Osteoblast (primary cell): ENCODE measurements around the gene IMPDH2. TPM values are rescaled to one million over a fixed set of nuclear protein-coding genes. Genes with fewer than 3 reads are reported as not detected.

ENCODE experiments used
- DNase-seq: peaks from one replicate; pipeline ENCODE4 v3.0.0; 2011; ENCODE audit warnings: low spot score, mixed read lengths; ENCODE audit not compliant: insufficient read length; ENCODE audit errors: missing footprints
- H2AFZ ChIP-seq: 2 replicates; pipeline ENCODE4 v1.6.0; 2011; ENCODE audit warnings: mild to moderate bottlenecking, low read length
- H3K27ac ChIP-seq: 2 replicates; pipeline ENCODE4 v1.5.1; 2011; ENCODE audit warnings: mild to moderate bottlenecking, low read depth, low read length, moderate library complexity
- H3K27me3 ChIP-seq: 2 replicates; pipeline ENCODE4 v1.6.0; 2012; ENCODE audit warnings: mild to moderate bottlenecking, control low read depth, inconsistent platforms, low read length, moderate library complexity; ENCODE audit not compliant: insufficient read depth
- H3K36me3 ChIP-seq: 2 replicates; pipeline ENCODE4 v1.5.1; 2011; ENCODE audit warnings: mild to moderate bottlenecking, low read length, control low read depth, moderate library complexity; ENCODE audit not compliant: insufficient read depth
- H3K4me1 ChIP-seq: 2 replicates; pipeline ENCODE4 v1.5.1; 2011; ENCODE audit warnings: mild to moderate bottlenecking, low read length, control low read depth, moderate library complexity; ENCODE audit not compliant: insufficient read depth
- H3K4me2 ChIP-seq: 2 replicates; pipeline ENCODE4 v1.6.0; 2011; ENCODE audit warnings: mild to moderate bottlenecking, low read length; ENCODE audit not compliant: insufficient read depth
- H3K4me3 ChIP-seq: fragments of 200-600 bp; sonication (generic); 3 replicates; pipeline ENCODE4 v1.5.1; 2012; ENCODE audit warnings: mild to moderate bottlenecking, low read length, inconsistent platforms; ENCODE audit not compliant: insufficient read depth
- H3K79me2 ChIP-seq: 2 replicates; pipeline ENCODE4 v1.6.0; 2012; ENCODE audit warnings: mild to moderate bottlenecking, low read length, control low read depth, inconsistent platforms; ENCODE audit not compliant: insufficient read depth
- H3K9me3 ChIP-seq: 2 replicates; pipeline ENCODE4 v1.5.1; 2011; ENCODE audit warnings: low read depth, low read length, control low read depth
- H4K20me1 ChIP-seq: 2 replicates; pipeline ENCODE4 v1.6.0; 2012; ENCODE audit warnings: mild to moderate bottlenecking, low read length, control low read depth; ENCODE audit not compliant: insufficient read depth
- total RNA-seq: library from RNA; depleted of rRNA; stranded (reverse); fragments of >200 nt; gene quantifications from 2 replicates; pipeline ENCODE4 v1.2.3, GENCODE V29; 2012
- TF ChIP-seq, protein P1 (sequence below): IDR thresholded peaks from 2 replicates; pipeline ENCODE4 v1.5.1; 2011; ENCODE audit warnings: mild to moderate bottlenecking, low read depth, low read length, moderate library complexity; ENCODE audit errors: extremely low read depth

IMPDH2 gene
- total RNA-seq, 1 donor: 273 TPM

GRCh38 chr3:48989796-48990635 is 39.2 kb downstream of the IMPDH2 start, which contains the start of gene P4HTM:
TSS of gene P4HTM (plus strand) at chr3:48990241. CDS start at chr3:48990257, 16 bp downstream.
- TF ChIP-seq, protein P1, sequence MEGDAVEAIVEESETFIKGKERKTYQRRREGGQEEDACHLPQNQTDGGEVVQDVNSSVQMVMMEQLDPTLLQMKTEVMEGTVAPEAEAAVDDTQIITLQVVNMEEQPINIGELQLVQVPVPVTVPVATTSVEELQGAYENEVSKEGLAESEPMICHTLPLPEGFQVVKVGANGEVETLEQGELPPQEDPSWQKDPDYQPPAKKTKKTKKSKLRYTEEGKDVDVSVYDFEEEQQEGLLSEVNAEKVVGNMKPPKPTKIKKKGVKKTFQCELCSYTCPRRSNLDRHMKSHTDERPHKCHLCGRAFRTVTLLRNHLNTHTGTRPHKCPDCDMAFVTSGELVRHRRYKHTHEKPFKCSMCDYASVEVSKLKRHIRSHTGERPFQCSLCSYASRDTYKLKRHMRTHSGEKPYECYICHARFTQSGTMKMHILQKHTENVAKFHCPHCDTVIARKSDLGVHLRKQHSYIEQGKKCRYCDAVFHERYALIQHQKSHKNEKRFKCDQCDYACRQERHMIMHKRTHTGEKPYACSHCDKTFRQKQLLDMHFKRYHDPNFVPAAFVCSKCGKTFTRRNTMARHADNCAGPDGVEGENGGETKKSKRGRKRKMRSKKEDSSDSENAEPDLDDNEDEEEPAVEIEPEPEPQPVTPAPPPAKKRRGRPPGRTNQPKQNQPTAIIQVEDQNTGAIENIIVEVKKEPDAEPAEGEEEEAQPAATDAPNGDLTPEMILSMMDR: peak; percentile 38
- DNase-seq: peak; percentile 98
- Histone ChIP-seq H2AFZ (peak within 1 kb of the TSS; percentile 73), H3K9me3 (no peaks in the 10 kb centered on the region), H3K79me2 (peaks cover 42% of the 10 kb centered on the region), H3K27ac (peak within 1 kb of the TSS; percentile 90), H3K4me3 (peak within 1 kb of the TSS; percentile 89), H3K27me3 (no peaks in the 10 kb centered on the region), H3K36me3 (peaks cover 14% of the 10 kb centered on the region), H3K4me2 (peak within 1 kb of the TSS; percentile 88), H3K4me1 (peaks cover 22% of the 10 kb centered on the region), H4K20me1 (peaks cover 8% of the 10 kb centered on the region)

GRCh38 chr3:48989126-48989795 is 39.9 kb downstream of the IMPDH2 start:
- peaks cover 22% of the 10 kb centered on the region for H3K4me1 ChIP-seq
- H3K4me3 ChIP-seq: peak overlapping the region; percentile 89
- H3K9me3 ChIP-seq: no peaks in the 10 kb centered on the region
- H4K20me1 ChIP-seq: peaks cover 8% of the 10 kb centered on the region
- TF ChIP-seq, protein P1: no peak
- no peaks in the 10 kb centered on the region for H3K27me3 ChIP-seq
- peak overlapping the region; percentile 53 for H2AFZ ChIP-seq
- H3K36me3 ChIP-seq: peaks cover 17% of the 10 kb centered on the region
- peak; percentile 62 for DNase-seq
- peak overlapping the region; percentile 88 for H3K4me2 ChIP-seq
- H3K27ac ChIP-seq: peak overlapping the region; percentile 90
- peaks cover 39% of the 10 kb centered on the region for H3K79me2 ChIP-seq

- TF ChIP-seq, protein P1: no peak
- no peak overlapping the region for H2AFZ ChIP-seq
- DNase-seq: no peak
- H3K4me1 ChIP-seq: peaks cover 12% of the 10 kb centered on the region
- H3K4me3 ChIP-seq: no peak overlapping the region
- no peaks in the 10 kb centered on the region for H3K27me3 ChIP-seq
- H4K20me1 ChIP-seq: peaks cover 2% of the 10 kb centered on the region
- no peak overlapping the region for H3K4me2 ChIP-seq
- H3K79me2 ChIP-seq: peaks cover 13% of the 10 kb centered on the region
- H3K36me3 ChIP-seq: peaks cover 44% of the 10 kb centered on the region
- no peak overlapping the region for H3K27ac ChIP-seq
- no peaks in the 10 kb centered on the region for H3K9me3 ChIP-seq
These were observed 43.3 kb downstream of the IMPDH2 start for GRCh38 chr3:48985831-48986376.
